ENCODE measurements around the gene ATP5F1E.

Gene ATP5F1E

GRCh38 chr20:59033093-59033492 lies 958 bp upstream of the ATP5F1E start:
- Mint-ChIP-seq H3K4me1 (peaks cover 60% of the 10 kb centered on the region), H3K36me3 (peaks cover 33% of the 10 kb centered on the region), H3K4me3 (peak overlapping the region; percentile 95), H3K9me3 (no peaks in the 10 kb centered on the region), H3K27ac (peak overlapping the region; percentile 97), H3K27me3 (no peaks in the 10 kb centered on the region)

DNA sequence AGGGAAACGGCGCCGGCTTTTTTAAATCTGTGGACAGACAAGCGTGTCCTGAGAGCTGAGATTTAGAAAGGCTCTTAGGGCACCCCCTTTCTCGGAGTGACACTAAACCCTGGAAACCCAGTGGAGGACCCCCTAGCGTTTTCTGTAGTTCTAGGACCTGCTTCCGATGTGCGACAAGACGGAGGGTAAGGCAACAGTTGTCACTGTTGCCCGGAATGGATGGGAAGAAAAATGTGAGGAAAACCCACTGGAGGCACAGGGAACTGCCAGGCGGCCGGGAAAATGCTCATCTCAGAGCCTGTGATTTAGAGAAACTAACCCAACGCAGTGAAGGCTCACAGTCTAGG lies 551 bp upstream of the ATP5F1E start:
- peaks cover 63% of the 10 kb centered on the region for H3K4me1 Mint-ChIP-seq
- H3K27me3 Mint-ChIP-seq, result no peaks in the 10 kb centered on the region
- peaks cover 32% of the 10 kb centered on the region for H3K36me3 Mint-ChIP-seq
- H3K9me3 Mint-ChIP-seq, result no peaks in the 10 kb centered on the region
- peak overlapping the region; percentile 97 for H3K27ac Mint-ChIP-seq
- H3K4me3 Mint-ChIP-seq, result peak overlapping the region; percentile 95

DNA sequence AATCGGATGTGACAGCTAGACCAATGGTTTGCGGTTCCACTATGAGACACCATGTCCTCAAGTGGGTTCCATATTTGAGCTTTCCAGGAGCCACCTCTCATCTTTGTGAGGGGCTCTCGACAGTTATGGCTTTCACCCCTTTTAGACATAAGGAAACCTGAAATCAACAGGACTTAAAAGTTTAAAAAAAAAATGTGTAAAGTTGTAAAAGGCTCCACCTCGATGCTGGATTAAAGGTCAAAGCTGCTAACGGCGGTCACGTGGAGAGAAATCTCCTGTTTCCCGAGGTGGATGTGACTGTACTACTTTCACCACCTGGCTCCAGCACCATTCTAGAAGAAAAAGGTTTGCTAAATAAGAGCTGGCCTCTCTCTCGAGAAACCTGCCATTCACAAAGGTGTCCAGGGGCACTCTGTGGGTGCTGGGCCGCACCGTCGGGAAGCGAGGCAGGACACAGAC lies 542 bp downstream of the ATP5F1E start:
- Mint-ChIP-seq H3K4me1 (peaks cover 65% of the 10 kb centered on the region), H3K27me3 (no peaks in the 10 kb centered on the region), H3K4me3 (peak overlapping the region; percentile 92), H3K36me3 (peaks cover 32% of the 10 kb centered on the region), H3K9me3 (no peaks in the 10 kb centered on the region), H3K27ac (peak overlapping the region; percentile 95)

DNA sequence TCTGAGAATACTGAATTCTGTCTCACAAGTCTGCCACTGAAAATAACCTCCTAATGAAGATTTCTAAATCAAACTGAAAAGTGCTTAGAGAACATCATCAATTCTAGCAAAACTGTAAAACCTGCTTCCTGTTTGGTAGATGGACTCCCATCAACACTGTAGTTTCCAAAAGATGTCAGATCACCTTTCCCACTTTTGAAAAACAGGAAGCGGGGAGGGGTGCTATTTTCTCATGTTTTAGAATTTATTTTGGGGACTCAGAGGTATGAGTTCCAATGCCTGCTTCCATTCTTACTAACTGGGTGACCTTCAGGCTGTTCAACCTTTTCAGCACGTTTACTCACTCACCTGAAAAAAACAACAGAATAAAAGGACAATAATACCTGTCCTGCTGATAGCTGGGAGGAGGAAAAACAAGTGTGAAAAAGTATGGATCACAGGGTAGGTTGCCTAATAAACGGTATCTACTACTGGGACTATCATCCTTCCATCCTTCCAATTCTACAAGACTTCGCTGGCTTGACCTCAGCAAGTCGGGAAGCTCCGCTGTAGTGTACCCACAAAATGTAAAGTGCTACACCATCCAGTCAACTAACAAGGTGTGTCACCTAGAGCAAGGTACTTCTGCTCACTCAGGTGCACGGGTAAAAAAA lies 1.1 kb downstream of the ATP5F1E start:
- Mint-ChIP-seq H3K9me3 (no peaks in the 10 kb centered on the region), H3K36me3 (peaks cover 32% of the 10 kb centered on the region), H3K27me3 (no peaks in the 10 kb centered on the region), H3K4me3 (peak overlapping the region; percentile 92), H3K27ac (peak overlapping the region; percentile 82), H3K4me1 (peaks cover 70% of the 10 kb centered on the region)

GRCh38 chr20:59028812-59029211 lies 3.3 kb downstream of the ATP5F1E start:
- Mint-ChIP-seq H3K27me3 (no peaks in the 10 kb centered on the region), H3K4me3 (peak overlapping the region; percentile 92), H3K36me3 (peaks cover 35% of the 10 kb centered on the region), H3K9me3 (no peaks in the 10 kb centered on the region), H3K4me1 (peaks cover 71% of the 10 kb centered on the region), H3K27ac (peak overlapping the region; percentile 59)

- Mint-ChIP-seq H3K4me1 (peaks cover 67% of the 10 kb centered on the region), H3K27ac (peak overlapping the region; percentile 17), H3K4me3 (no peak overlapping the region), H3K36me3 (peaks cover 34% of the 10 kb centered on the region), H3K9me3 (no peaks in the 10 kb centered on the region), H3K27me3 (no peaks in the 10 kb centered on the region)
These were observed 4.3 kb downstream of the ATP5F1E start for GRCh38 chr20:59027741-59028320.

- H3K27ac Mint-ChIP-seq, result peak overlapping the region; percentile 26
- H3K4me3 Mint-ChIP-seq, result no peak overlapping the region
- peaks cover 64% of the 10 kb centered on the region for H3K4me1 Mint-ChIP-seq
- peaks cover 38% of the 10 kb centered on the region for H3K36me3 Mint-ChIP-seq
- H3K27me3 Mint-ChIP-seq, result no peaks in the 10 kb centered on the region
- no peaks in the 10 kb centered on the region for H3K9me3 Mint-ChIP-seq
These were observed 5.0 kb downstream of the ATP5F1E start for GRCh38 chr20:59026904-59027740.

DNA sequence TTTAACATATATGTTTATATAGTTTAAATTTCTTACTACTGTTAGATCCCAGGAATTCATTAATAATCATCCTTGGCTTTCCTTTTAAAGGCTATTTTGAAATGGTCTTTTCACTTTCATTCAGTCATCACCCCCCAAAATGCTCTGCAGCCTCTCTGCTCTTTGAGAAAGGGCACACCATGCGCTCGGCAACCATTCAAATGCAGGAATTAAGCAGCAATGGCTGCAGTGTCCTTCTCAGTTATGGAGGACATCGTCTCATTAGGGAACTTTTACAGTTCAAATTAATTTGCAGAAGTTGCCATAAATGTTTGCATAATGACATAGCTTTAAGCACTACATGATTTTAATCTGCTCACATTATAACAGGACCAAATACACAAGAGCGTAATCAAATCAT lies 6.6 kb downstream of the ATP5F1E start:
- Mint-ChIP-seq H3K36me3 (peaks cover 38% of the 10 kb centered on the region), H3K9me3 (no peaks in the 10 kb centered on the region), H3K4me1 (peaks cover 61% of the 10 kb centered on the region), H3K4me3 (no peak overlapping the region), H3K27me3 (no peaks in the 10 kb centered on the region), H3K27ac (peak overlapping the region; percentile 23)

DNA sequence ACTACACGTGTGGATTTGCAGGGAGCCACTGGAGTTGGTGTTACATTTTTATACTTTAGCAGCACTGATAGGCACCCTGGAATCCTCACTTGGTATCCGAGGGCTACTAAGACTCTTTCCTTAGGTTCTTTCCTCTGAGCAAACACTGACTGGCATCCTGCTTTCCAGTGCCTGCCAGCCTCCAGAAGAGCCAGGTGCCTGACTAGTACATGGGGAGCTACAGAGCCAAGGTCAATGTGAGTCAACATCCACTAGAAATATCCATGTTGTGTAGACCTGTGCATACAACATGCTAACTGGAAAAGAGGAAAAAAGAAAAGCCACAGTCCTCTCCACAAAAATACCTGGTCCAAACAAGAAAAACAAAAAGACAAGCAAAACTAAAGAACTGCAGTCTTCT lies 7.0 kb downstream of the ATP5F1E start:
- peaks cover 56% of the 10 kb centered on the region for H3K4me1 Mint-ChIP-seq
- H3K4me3 Mint-ChIP-seq, result no peak overlapping the region
- no peaks in the 10 kb centered on the region for H3K27me3 Mint-ChIP-seq
- no peak overlapping the region for H3K27ac Mint-ChIP-seq
- peaks cover 34% of the 10 kb centered on the region for H3K36me3 Mint-ChIP-seq
- no peaks in the 10 kb centered on the region for H3K9me3 Mint-ChIP-seq

GRCh38 chr20:59024111-59024530 lies 8.0 kb downstream of the ATP5F1E start:
- Mint-ChIP-seq H3K4me1 (peaks cover 47% of the 10 kb centered on the region), H3K36me3 (peaks cover 28% of the 10 kb centered on the region), H3K27ac (no peak overlapping the region), H3K27me3 (no peaks in the 10 kb centered on the region), H3K4me3 (no peak overlapping the region), H3K9me3 (no peaks in the 10 kb centered on the region)

- peaks cover 26% of the 10 kb centered on the region for H3K36me3 Mint-ChIP-seq
- H3K27me3 Mint-ChIP-seq, result no peaks in the 10 kb centered on the region
- H3K4me3 Mint-ChIP-seq, result no peak overlapping the region
- H3K9me3 Mint-ChIP-seq, result no peaks in the 10 kb centered on the region
- H3K27ac Mint-ChIP-seq, result no peak overlapping the region
- H3K4me1 Mint-ChIP-seq, result peaks cover 42% of the 10 kb centered on the region
These were observed 8.5 kb downstream of the ATP5F1E start for GRCh38 chr20:59023616-59024015.

DNA sequence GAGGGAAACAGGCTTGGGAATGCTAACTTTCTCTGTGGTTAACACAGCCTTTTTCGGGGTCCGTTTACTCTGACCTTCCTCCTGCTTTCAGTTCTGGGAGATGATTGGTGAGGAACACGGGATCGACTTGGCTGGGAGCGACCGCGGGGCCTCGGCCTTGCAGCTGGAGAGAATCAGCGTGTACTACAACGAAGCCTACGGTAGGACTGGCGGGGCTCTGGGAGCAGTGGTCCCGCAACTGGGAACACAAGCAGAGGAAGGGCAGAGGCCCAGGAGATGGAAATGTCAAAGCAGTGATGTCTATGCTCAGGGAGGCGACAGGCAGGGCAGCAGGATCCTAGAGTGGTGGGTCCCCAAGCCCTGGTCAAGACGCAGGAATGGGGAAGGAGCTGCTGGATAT lies 9.4 kb downstream of the ATP5F1E start:
- Mint-ChIP-seq H3K4me3 (no peak overlapping the region), H3K9me3 (no peaks in the 10 kb centered on the region), H3K36me3 (peaks cover 22% of the 10 kb centered on the region), H3K27me3 (no peaks in the 10 kb centered on the region), H3K27ac (peak overlapping the region; percentile 0), H3K4me1 (peaks cover 38% of the 10 kb centered on the region)

- H3K9me3 Mint-ChIP-seq, result no peaks in the 10 kb centered on the region
- peaks cover 38% of the 10 kb centered on the region for H3K4me1 Mint-ChIP-seq
- no peak overlapping the region for H3K27ac Mint-ChIP-seq
- no peak overlapping the region for H3K4me3 Mint-ChIP-seq
- no peaks in the 10 kb centered on the region for H3K27me3 Mint-ChIP-seq
- peaks cover 16% of the 10 kb centered on the region for H3K36me3 Mint-ChIP-seq
These were observed 11.1 kb downstream of the ATP5F1E start for GRCh38 chr20:59020938-59021551.

GRCh38 chr20:59019217-59019616 lies 12.9 kb downstream of the ATP5F1E start, which contains the start of gene TUBB1:
Gene TUBB1 (plus strand): TSS chr20:59019429. CDS start chr20:59019523, 94 bp downstream.
- Mint-ChIP-seq H3K36me3 (peaks cover 6% of the 10 kb centered on the region), H3K4me1 (peaks cover 35% of the 10 kb centered on the region), H3K4me3 (no peak within 1 kb of the TSS), H3K9me3 (no peaks in the 10 kb centered on the region), H3K27me3 (no peaks in the 10 kb centered on the region), H3K27ac (no peak within 1 kb of the TSS)

GRCh38 chr20:59018817-59019216 lies 13.3 kb downstream of the ATP5F1E start:
- no peaks in the 10 kb centered on the region for H3K9me3 Mint-ChIP-seq
- H3K27me3 Mint-ChIP-seq, result no peaks in the 10 kb centered on the region
- H3K36me3 Mint-ChIP-seq, result peaks cover 6% of the 10 kb centered on the region
- no peak overlapping the region for H3K27ac Mint-ChIP-seq
- no peak overlapping the region for H3K4me3 Mint-ChIP-seq
- peaks cover 39% of the 10 kb centered on the region for H3K4me1 Mint-ChIP-seq

Measured in activated naive CD4-positive, alpha-beta T cell treated with anti-CD3 and anti-CD28 coated beads, Interleukin-2, amount 50 U/mL, for 24 hours (primary cell).